ENCODE results near the gene STX18. TPM values are rescaled to one million over a fixed set of nuclear protein-coding genes. Genes with fewer than 3 reads are reported as not detected.

STX18 gene
- total RNA-seq, 4 donors from 2014 or later = 19.2 to 27.4 (median 20.7) TPM

GRCh38 chr4:4496592-4497372 is 45.1 kb downstream of the STX18 start:
- no peak for ATAC-seq
- Histone ChIP-seq H3K27me3 (no peaks in the 10 kb centered on the region), H3K36me3 (no peaks in the 10 kb centered on the region), H3K4me1 (peaks cover 0 to 3% of the 10 kb centered on the region in 2 donors), H3K9me3 (no peaks in the 10 kb centered on the region), H3K27ac (no peak overlapping the region), H3K4me3 (no peak overlapping the region)
- in situ Hi-C loops (cut with MboI; ENCODE audit: low sequenced_read_pairs in 4 of 4) = loop anchor here in 1 of 4 donors (25.0 kb wide), 2 partner anchors 391 to 1316 kb away; no protein-coding TSS in a partner anchor
- TF ChIP-seq POLR2A (IDR thresholded peaks at IDR 0.05) (no peak), CTCF (IDR thresholded peaks at IDR 0.05 in 4 of 5, conservative IDR thresholded peaks at IDR 0.05 in 1 of 5) (no peak)
- intact Hi-C loops (cut with DNase I; ENCODE audit: low total_unique reads) = no loop called here
- DNase-seq = no peak

- no peak for TF ChIP-seq POLR2A (IDR thresholded peaks at IDR 0.05)
- Histone ChIP-seq H3K4me3 (no peak overlapping the region), H3K9me3 (no peaks in the 10 kb centered on the region), H3K27me3 (no peaks in the 10 kb centered on the region), H3K27ac (no peak overlapping the region), H3K36me3 (no peaks in the 10 kb centered on the region), H3K4me1 (peaks cover 0 to 3% of the 10 kb centered on the region in 2 donors)
- no peak for ATAC-seq
- no peak for DNase-seq
- in situ Hi-C loops (cut with MboI; ENCODE audit: low sequenced_read_pairs in 4 of 4) (loop anchor here in 1 of 4 donors (25.0 kb wide), 2 partner anchors 392 to 1317 kb away; no protein-coding TSS in a partner anchor), intact Hi-C loops (cut with DNase I; ENCODE audit: low total_unique reads) (no loop called here)
These were observed 47.0 kb downstream of the STX18 start for GRCh38 chr4:4494882-4495281.

- Histone ChIP-seq H3K27me3 (no peaks in the 10 kb centered on the region), H3K9me3 (no peaks in the 10 kb centered on the region), H3K4me3 (no peak overlapping the region), H3K27ac (no peak overlapping the region), H3K4me1 (peaks cover 0 to 3% of the 10 kb centered on the region in 2 donors), H3K36me3 (no peaks in the 10 kb centered on the region)
- intact Hi-C loops (cut with DNase I; ENCODE audit: low total_unique reads) = no loop called here
- DNase-seq (no peak), ATAC-seq (no peak)
- TF ChIP-seq POLR2A (IDR thresholded peaks at IDR 0.05) (no peak), CTCF (IDR thresholded peaks at IDR 0.05 in 4 of 5, conservative IDR thresholded peaks at IDR 0.05 in 1 of 5) (no peak)
- in situ Hi-C loops (cut with MboI; ENCODE audit: low sequenced_read_pairs in 4 of 4) = loop anchor here in 1 of 4 donors (25.0 kb wide), 2 partner anchors 395 to 1320 kb away; no protein-coding TSS in a partner anchor
These were observed 49.5 kb downstream of the STX18 start for GRCh38 chr4:4492161-4492847.

- in situ Hi-C loops (cut with MboI; ENCODE audit: low sequenced_read_pairs in 4 of 4) = loop anchor here in 1 of 4 donors (25.0 kb wide), 2 partner anchors 396 to 1321 kb away; no protein-coding TSS in a partner anchor
- intact Hi-C loops (cut with DNase I; ENCODE audit: low total_unique reads) = loop anchor here (2.0 kb wide), 1 partner anchor 41 kb away; no protein-coding TSS in a partner anchor
- TF ChIP-seq CTCF (IDR thresholded peaks at IDR 0.05 in 4 of 5, conservative IDR thresholded peaks at IDR 0.05 in 1 of 5) (no peak), POLR2A (IDR thresholded peaks at IDR 0.05) (no peak)
These were observed 50.4 kb downstream of the STX18 start for GRCh38 chr4:4491396-4491893.

More at GRCh38 chr4:4491396-4491893, 50.4 kb downstream of the STX18 start:
- DNase-seq (no peak), ATAC-seq (no peak)
- H3K4me1 ChIP-seq = peaks cover 0 to 3% of the 10 kb centered on the region in 2 donors
- H3K27me3 ChIP-seq = no peaks in the 10 kb centered on the region
- no peaks in the 10 kb centered on the region for H3K9me3 ChIP-seq
- no peaks in the 10 kb centered on the region for H3K36me3 ChIP-seq
- H3K4me3 ChIP-seq = no peak overlapping the region
- no peak overlapping the region for H3K27ac ChIP-seq
